Hepatocyte (in vitro differentiated cells): ENCODE data around the gene CCDC18. TPM values are rescaled to one million over a fixed set of nuclear protein-coding genes. Genes with fewer than 3 reads are reported as not detected.
A peak's percentile ranks its signal among the peaks of the same experiment; 100 is the strongest.
"Not testable (repeated sequence)": the region's sequence is repeated elsewhere in the genome, so short reads cannot be mapped to it uniquely, and the experiment has no call there.

Experiments
- DNase-seq: peaks from one replicate; pipeline ENCODE4 v3.0.0-alpha.2; 2016; ENCODE audit warnings: low spot score
- H2AFZ ChIP-seq: fragments of 200-600 bp; sonication (generic); 2 replicates; pipeline ENCODE4 v1.6.0; 2016; ENCODE audit warnings: antibody characterized with exemption, mild to moderate bottlenecking
- H3K27ac ChIP-seq: fragments of 200-600 bp; sonication (generic); 2 replicates; pipeline ENCODE4 v1.5.1; 2016; ENCODE audit warnings: mild to moderate bottlenecking
- H3K27me3 ChIP-seq: fragments of 200-600 bp; sonication (generic); 2 replicates; pipeline ENCODE4 v1.6.1; 2016
- H3K36me3 ChIP-seq: fragments of 200-600 bp; sonication (generic); replicated peaks from 2 replicates; pipeline ENCODE4 v1.5.1; 2016; ENCODE audit warnings: low read depth; ENCODE audit not compliant: insufficient read depth
- H3K4me1 ChIP-seq: fragments of 200-600 bp; sonication (generic); 2 replicates; pipeline ENCODE4 v1.5.1; 2016; ENCODE audit warnings: mild to moderate bottlenecking, moderate library complexity; ENCODE audit not compliant: insufficient read depth
- H3K4me2 ChIP-seq: fragments of 200-600 bp; sonication (generic); 2 replicates; pipeline ENCODE4 v1.6.0; 2016
- H3K4me3 ChIP-seq: fragments of 200-600 bp; sonication (generic); 2 replicates; pipeline ENCODE4 v1.5.1; 2016; ENCODE audit warnings: mild to moderate bottlenecking
- H3K79me2 ChIP-seq: fragments of 200-600 bp; sonication (generic); 2 replicates; pipeline ENCODE4 v1.6.0; 2017; ENCODE audit warnings: mild to moderate bottlenecking
- H3K9me2 ChIP-seq: fragments of 200-600 bp; sonication (generic); replicated peaks from 2 replicates; pipeline ENCODE4 v1.6.0; 2017; ENCODE audit warnings: mild to moderate bottlenecking; ENCODE audit not compliant: insufficient read depth
- H3K9me3 ChIP-seq: fragments of 200-600 bp; sonication (generic); 2 replicates; pipeline ENCODE4 v1.5.1; 2016; ENCODE audit warnings: low read depth, mild to moderate bottlenecking
- H4K20me1 ChIP-seq: fragments of 200-600 bp; sonication (generic); 2 replicates; pipeline ENCODE4 v1.6.0; 2016; ENCODE audit warnings: mild to moderate bottlenecking; ENCODE audit not compliant: insufficient read depth, poor library complexity, severe bottlenecking
- CTCF ChIP-seq: fragments of 200-600 bp; sonication (generic); IDR thresholded peaks from 2 replicates; pipeline ENCODE4 v1.5.1; 2016; ENCODE audit warnings: antibody characterized with exemption, mild to moderate bottlenecking; ENCODE audit not compliant: poor library complexity
- EZH2 ChIP-seq: fragments of 200-600 bp; sonication (generic); IDR thresholded peaks from 2 replicates; pipeline ENCODE4 v1.6.1; 2016; ENCODE audit warnings: antibody characterized with exemption, mild to moderate bottlenecking, borderline replicate concordance
- EZH2phosphoT487 ChIP-seq: fragments of 200-600 bp; sonication (generic); IDR thresholded peaks from one replicate; pipeline ENCODE4 v1.6.1; 2018; ENCODE audit warnings: antibody characterized with exemption, mild to moderate bottlenecking, low read depth, moderate library complexity; ENCODE audit not compliant: unreplicated experiment, severe bottlenecking
- WGBS: methylation state at CpG from one replicate; pipeline ENCODE4 v1.1.6; 2016; ENCODE audit warnings: low lambda C conversion rate; ENCODE audit errors: missing lambda C conversion rate; 5-methylcytosine and 5-hydroxymethylcytosine counted together
- polyA plus RNA-seq: library from polyadenylated mRNA; unstranded; fragments of >200 nt; fragmentation: Nextera tagmentation; extraction: Ambion mirVana; gene quantifications from 2 replicates; pipeline ENCODE4 v1.2.1, GENCODE V29; 2016
- total RNA-seq: library from RNA; depleted of rRNA; stranded (reverse); fragments of >200 nt; gene quantifications from 2 replicates; pipeline ENCODE4 v1.2.3, GENCODE V29; 2014

The CCDC18 gene
- total and polyA plus RNA-seq, 2 experiments from 2014 or later: 4.9 to 6.8 TPM

- Histone ChIP-seq H3K9me3 (no peaks in the 10 kb centered on the region), H3K4me3 (no peak overlapping the region), H2AFZ (no peak overlapping the region), H3K9me2 (no peaks in the 10 kb centered on the region), H3K27ac (no peak overlapping the region), H3K4me1 (no peaks in the 10 kb centered on the region), H4K20me1 (no peaks in the 10 kb centered on the region), H3K79me2 (no peaks in the 10 kb centered on the region), H3K36me3 (no peaks in the 10 kb centered on the region), H3K4me2 (no peak overlapping the region), H3K27me3 (no peaks in the 10 kb centered on the region)
- no peak for DNase-seq
- 100% methylated on average over 2 of the region's 2 CpGs for WGBS
- TF ChIP-seq EZH2phosphoT487 (no peak), CTCF (no peak), EZH2 (no peak)
These were observed 75.9 kb downstream of the CCDC18 start for GRCh38 chr1:93256433-93256832.

- Histone ChIP-seq H3K9me3 (no peaks in the 10 kb centered on the region), H3K79me2 (no peaks in the 10 kb centered on the region), H3K4me1 (no peaks in the 10 kb centered on the region), H4K20me1 (no peaks in the 10 kb centered on the region), H3K27ac (no peak overlapping the region), H3K9me2 (no peaks in the 10 kb centered on the region), H3K36me3 (no peaks in the 10 kb centered on the region), H3K27me3 (no peaks in the 10 kb centered on the region), H2AFZ (no peak overlapping the region), H3K4me2 (no peak overlapping the region), H3K4me3 (no peak overlapping the region)
- TF ChIP-seq CTCF (no peak), EZH2phosphoT487 (no peak), EZH2 (no peak)
- DNase-seq: no peak
These were observed 77.4 kb downstream of the CCDC18 start for GRCh38 chr1:93257889-93258288.

- DNase-seq, H3K79me2 ChIP-seq: not testable (repeated sequence)
These were observed 80.2 kb downstream of the CCDC18 start for GRCh38 chr1:93260726-93261125.

GRCh38 chr1:93262645-93263044 is 82.1 kb downstream of the CCDC18 start:
- DNase-seq: no peak
- Histone ChIP-seq H2AFZ (no peak overlapping the region), H3K9me2 (no peaks in the 10 kb centered on the region), H3K27me3 (no peaks in the 10 kb centered on the region), H3K36me3 (no peaks in the 10 kb centered on the region), H4K20me1 (no peaks in the 10 kb centered on the region), H3K9me3 (no peaks in the 10 kb centered on the region), H3K4me3 (no peak overlapping the region), H3K4me1 (no peaks in the 10 kb centered on the region), H3K79me2 (no peaks in the 10 kb centered on the region), H3K4me2 (no peak overlapping the region), H3K27ac (no peak overlapping the region)
- TF ChIP-seq EZH2: no peak
- TF ChIP-seq CTCF: no peak
- 97% methylated on average over 3 of the region's 3 CpGs for WGBS

More at GRCh38 chr1:93260726-93261125, 80.2 kb downstream of the CCDC18 start:
- not testable (repeated sequence) for H3K9me3 ChIP-seq, H2AFZ ChIP-seq, H3K27me3 ChIP-seq, H4K20me1 ChIP-seq, H3K4me3 ChIP-seq, H3K36me3 ChIP-seq, H3K4me2 ChIP-seq, H3K27ac ChIP-seq, H3K9me2 ChIP-seq, H3K4me1 ChIP-seq
- 100% methylated on average over 3 of the region's 3 CpGs for WGBS

- not testable (repeated sequence) for H3K79me2 ChIP-seq, H3K4me1 ChIP-seq, H3K9me3 ChIP-seq, H3K27me3 ChIP-seq, H3K36me3 ChIP-seq, H3K4me3 ChIP-seq, H3K9me2 ChIP-seq, H2AFZ ChIP-seq, DNase-seq, H3K27ac ChIP-seq, H3K4me2 ChIP-seq, H4K20me1 ChIP-seq
- WGBS: 100% methylated on average over 3 of the region's 3 CpGs
These were observed 88.4 kb downstream of the CCDC18 start for GRCh38 chr1:93268888-93269287.

- H3K4me3 ChIP-seq, H4K20me1 ChIP-seq, H3K79me2 ChIP-seq, H3K9me3 ChIP-seq, DNase-seq, H3K9me2 ChIP-seq, H3K27me3 ChIP-seq, H3K4me2 ChIP-seq, H3K4me1 ChIP-seq, H2AFZ ChIP-seq, H3K36me3 ChIP-seq: not testable (repeated sequence)
- WGBS: 74% methylated on average over 3 of the region's 3 CpGs
- peak overlapping the region; percentile 67 for H3K27ac ChIP-seq
These were observed 94.7 kb downstream of the CCDC18 start for GRCh38 chr1:93275262-93275633.
